Skin epidermis (tissue), 12 donors: ENCODE data around the gene GMPPA.

Source experiments
- H3K27ac ChIP-seq, 21 experiments: fragments of 200-600 bp; sonication (generic) in 11 of 21; one replicate each; pipeline ENCODE4 v1.5.0; 2020; ENCODE audit warnings: mild to moderate bottlenecking in 3 of 21, inconsistent platforms in 2 of 21, moderate library complexity in 2 of 21
- H3K4me3 ChIP-seq, 7 experiments: fragments of 200-600 bp; sonication (generic) in 2 of 7; one replicate each; pipeline ENCODE4 v1.5.0; 2020; ENCODE audit warnings: inconsistent platforms in 2 of 7, mild to moderate bottlenecking in 2 of 7, moderate library complexity in 1 of 7

The GMPPA gene

GRCh38 chr2:219532378-219532649, 33.6 kb downstream of the GMPPA start:
- H3K27ac ChIP-seq: no peak overlapping the region
- no peak overlapping the region for H3K4me3 ChIP-seq

GRCh38 chr2:219533930-219534661, 35.4 kb downstream of the GMPPA start:
- Histone ChIP-seq H3K27ac (no peak overlapping the region), H3K4me3 (no peak overlapping the region)

GRCh38 chr2:219536425-219536824, 37.7 kb downstream of the GMPPA start:
- Histone ChIP-seq H3K27ac (no peak overlapping the region), H3K4me3 (no peak overlapping the region)

GRCh38 chr2:219536967-219537366, 38.3 kb downstream of the GMPPA start:
- Histone ChIP-seq H3K27ac (no peak overlapping the region), H3K4me3 (no peak overlapping the region)

- Histone ChIP-seq H3K27ac (peak overlapping the region in 1 of 21 experiments; percentile 10), H3K4me3 (no peak overlapping the region)
Observed at GRCh38 chr2:219537657-219538488, 39.2 kb downstream of the GMPPA start.

GRCh38 chr2:219538504-219538951, 39.8 kb downstream of the GMPPA start:
- peak overlapping the region in 1 of 21 experiments; percentile 10 for H3K27ac ChIP-seq
- H3K4me3 ChIP-seq: no peak overlapping the region

- Histone ChIP-seq H3K27ac (peak overlapping the region in 1 of 21 experiments; percentile 10), H3K4me3 (no peak overlapping the region)
Observed at GRCh38 chr2:219538956-219539788, 40.5 kb downstream of the GMPPA start.

GRCh38 chr2:219539926-219540678, 41.4 kb downstream of the GMPPA start:
- H3K4me3 ChIP-seq: no peak overlapping the region
- H3K27ac ChIP-seq: no peak overlapping the region

- Histone ChIP-seq H3K4me3 (no peak overlapping the region), H3K27ac (no peak overlapping the region)
Observed at GRCh38 chr2:219540784-219541504, 42.3 kb downstream of the GMPPA start.

GRCh38 chr2:219541611-219542180, 43.0 kb downstream of the GMPPA start:
- Histone ChIP-seq H3K4me3 (peak overlapping the region; percentile 6 to 34 (median 24)), H3K27ac (no peak overlapping the region)

- Histone ChIP-seq H3K4me3 (peak overlapping the region; percentile 58 to 91 (median 73)), H3K27ac (peak overlapping the region; percentile 14 to 90 (median 83))
Observed at GRCh38 chr2:219542931-219543595, 44.4 kb downstream of the GMPPA start.

- H3K4me3 ChIP-seq: peak within 1 kb of the TSS; percentile 58 to 91 (median 73)
- peak within 1 kb of the TSS; percentile 14 to 90 (median 83) for H3K27ac ChIP-seq
Observed at GRCh38 chr2:219543596-219544358, 45.1 kb downstream of the GMPPA start, which contains the start of the genes CHPF and TMEM198. CHPF (minus strand) TSS chr2:219543809; CDS start chr2:219543538, 271 bp downstream. TMEM198 (plus strand) TSS chr2:219544028; CDS start chr2:219544728, 700 bp downstream.

- H3K27ac ChIP-seq: peak overlapping the region in 3 of 21 experiments; percentile 56 to 75 (median 57)
- H3K4me3 ChIP-seq: peak overlapping the region in 4 of 7 experiments; percentile 70 to 91 (median 86)
Observed at GRCh38 chr2:219544567-219544966, 45.9 kb downstream of the GMPPA start.

GRCh38 chr2:219545295-219545942, 46.7 kb downstream of the GMPPA start:
- Histone ChIP-seq H3K4me3 (no peak overlapping the region), H3K27ac (no peak overlapping the region)

- no peak overlapping the region for H3K4me3 ChIP-seq
- H3K27ac ChIP-seq: no peak overlapping the region
Observed at GRCh38 chr2:219545943-219546352, 47.3 kb downstream of the GMPPA start.

- Histone ChIP-seq H3K27ac (no peak overlapping the region), H3K4me3 (no peak overlapping the region)
Observed at GRCh38 chr2:219547621-219548020, 48.9 kb downstream of the GMPPA start.
